Endothelial cell of umbilical vein (primary cell): ENCODE results near the gene MDH1. TPM values are rescaled to one million over a fixed set of nuclear protein-coding genes. Genes with fewer than 3 reads are reported as not detected.
"Not testable (repeated sequence)": the region's sequence is repeated elsewhere in the genome, so short reads cannot be mapped to it uniquely, and the experiment has no call there.

Experiments
- BruUV-seq: library from RNA; stranded (reverse); fragments of 400-500 nt; replicated peaks from 2 replicates; lab custom pipeline; 2021; lab: Mats Ljungman, UMichigan
- CTCF ChIA-PET: fragments of 300-600, 350-600 bp; sonication (Branson Sonifier 250); formaldehyde crosslinking; loops from one replicate; lab custom pipeline; 2021; ENCODE audit warnings: antibody characterized with exemption, inconsistent platforms; lab: Charles Lee
- POLR2A ChIA-PET: fragments of 300-600, 350-600 bp; sonication (Branson Sonifier 250); formaldehyde crosslinking; loops from one replicate; lab custom pipeline; 2021; ENCODE audit warnings: antibody characterized with exemption, inconsistent platforms; lab: Charles Lee
- DNase-seq: peaks from one replicate; pipeline ENCODE4 v3.0.0-alpha.2; 2011; ENCODE audit warnings: low read depth, low spot score
- FAIRE-seq: peaks from 2 replicates; lab custom pipeline; 2011; peaks lifted over from hg19 to GRCh38; lab: Jason Lieb, UNC
- H2AFZ ChIP-seq: 2 replicates; pipeline ENCODE4 v1.6.0; 2012; ENCODE audit warnings: low read depth, low read length, control low read depth, inconsistent platforms
- H3K27ac ChIP-seq: 2 replicates; pipeline ENCODE4 v1.5.1; 2011; ENCODE audit warnings: low read depth, mild to moderate bottlenecking, control low read depth, low read length, moderate library complexity; ENCODE audit not compliant: insufficient read depth
- H3K27me3 ChIP-seq, 2 experiments: 2 replicates each; pipeline versions ENCODE4 v1.6.0 to v1.6.1; 2011; ENCODE audit warnings: low read length in 2 of 2, mixed read lengths in 1 of 2; ENCODE audit not compliant: control insufficient read depth in 2 of 2, insufficient read depth in 2 of 2
- H3K36me3 ChIP-seq, 2 experiments: 2 replicates in 1 of 2; 3 replicates in 1 of 2; pipeline ENCODE4 v1.5.1; 2011; ENCODE audit warnings: low read length in 2 of 2, mild to moderate bottlenecking in 1 of 2, moderate library complexity in 1 of 2; ENCODE audit not compliant: control insufficient read depth in 2 of 2, insufficient read depth in 2 of 2; ENCODE audit errors: extremely low read depth in 1 of 2
- H3K4me1 ChIP-seq: 3 replicates; pipeline ENCODE4 v1.5.1; 2011; ENCODE audit warnings: mild to moderate bottlenecking, low read length; ENCODE audit not compliant: control insufficient read depth, insufficient read depth; ENCODE audit errors: extremely low read depth
- H3K4me2 ChIP-seq: 2 replicates; pipeline ENCODE4 v1.6.1; 2011; ENCODE audit warnings: low read length, control low read depth, mixed read lengths; ENCODE audit not compliant: insufficient read depth
- H3K4me3 ChIP-seq, 3 experiments: fragments of 200-600 bp in 1 of 3; sonication (generic), shearing (Covaris generic) in 1 of 3; replicated peaks in 1 of 3; 2 replicates each; pipeline ENCODE4 v1.5.1; 2011 to 2016; ENCODE audit warnings: control low read depth in 3 of 3, low read length in 3 of 3, mild to moderate bottlenecking in 2 of 3, inconsistent platforms in 1 of 3, low read depth in 1 of 3, moderate library complexity in 1 of 3; ENCODE audit not compliant: insufficient read depth in 1 of 3
- H3K79me2 ChIP-seq: 2 replicates; pipeline ENCODE4 v1.6.0; 2012; ENCODE audit warnings: low read length, inconsistent platforms; ENCODE audit not compliant: control insufficient read depth, insufficient read depth
- H3K9ac ChIP-seq: replicated peaks from 2 replicates; pipeline ENCODE3; 2011; ENCODE audit warnings: low read length, control low read depth; ENCODE audit not compliant: insufficient read depth; ENCODE audit errors: extremely low read depth
- H3K9me1 ChIP-seq: replicated peaks from 3 replicates; pipeline ENCODE4 v1.6.0; 2011; ENCODE audit warnings: mild to moderate bottlenecking, low read length; ENCODE audit not compliant: control insufficient read depth, insufficient read depth; ENCODE audit errors: extremely low read depth
- H3K9me3 ChIP-seq: replicated peaks from 2 replicates; pipeline ENCODE4 v1.5.1; 2012; ENCODE audit warnings: low read length, inconsistent platforms; ENCODE audit not compliant: control insufficient read depth, insufficient read depth
- H4K20me1 ChIP-seq: replicated peaks from 2 replicates; pipeline ENCODE3; 2011; ENCODE audit warnings: mild to moderate bottlenecking, low read length; ENCODE audit not compliant: control insufficient read depth, insufficient read depth; ENCODE audit errors: extremely low read depth
- MYC ChIP-seq: IDR thresholded peaks from one replicate; pipeline ENCODE4 v1.6.1; 2011; ENCODE audit warnings: mild to moderate bottlenecking, low read depth, low read length
- dilution Hi-C: fragments of 300-500 bp; cut with MboI; formaldehyde crosslinking; loops from one replicate; pipeline ENCODE4 v1.15.0; 2019; ENCODE audit warnings: low sequenced_read_pairs; ENCODE audit not compliant: extremely low pct_ligation_motif_present
- intact Hi-C: fragments of 100-400 bp; cut with micrococcal nuclease; formaldehyde crosslinking; loops from one replicate; pipeline ENCODE4 v1.10.0; 2022
- polyA plus RNA-seq, 4 experiments: library from polyadenylated mRNA; depleted of rRNA in 3 of 4; stranded (reverse) in 3 of 4; unstranded in 1 of 4; fragments of >200 nt; gene quantifications; 2 replicates each; pipeline versions ENCODE4 v1.2.1 to v1.2.3, GENCODE V29; 2011 to 2012; ENCODE audit warnings: missing spikeins in 1 of 4
- total RNA-seq: library from RNA; stranded (reverse); gene quantifications from 2 replicates; pipeline ENCODE4 v1.2.3, GENCODE V29; 2021

The MDH1 gene
- total and polyA plus RNA-seq, 2 donors (not counting 3 experiments of a cell fraction or from before 2014, with no cell fraction given) = 107 to 121 TPM

DNA sequence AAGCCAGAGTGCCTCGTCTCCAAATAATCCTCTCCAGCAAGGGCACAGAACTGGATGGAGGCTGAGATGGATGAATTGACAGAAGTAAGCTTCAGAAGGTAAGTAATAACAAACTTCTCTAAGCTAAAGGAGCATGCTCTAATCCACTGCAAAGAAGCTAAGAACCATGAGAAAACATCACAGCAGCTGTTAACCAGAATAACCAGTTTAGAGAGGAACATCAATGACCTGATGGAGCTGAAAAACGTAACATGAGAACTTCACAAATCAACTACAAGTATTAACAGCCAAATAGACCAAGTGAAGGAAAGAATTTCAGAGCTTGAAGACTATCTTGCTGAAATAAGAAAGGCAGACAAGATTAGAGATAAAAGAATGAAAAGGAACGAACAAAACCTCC lies 32.8 kb upstream of the MDH1 start:
- dilution Hi-C loops = no loop called here
- Histone ChIP-seq H3K4me3 (no peak overlapping the region), H3K36me3 (no peaks in the 10 kb centered on the region), H3K27ac (no peak overlapping the region), H3K4me2 (no peak overlapping the region), H4K20me1 (no peaks in the 10 kb centered on the region), H3K9ac (no peak overlapping the region), H2AFZ (no peak overlapping the region), H3K27me3 (no peaks in the 10 kb centered on the region), H3K79me2 (no peaks in the 10 kb centered on the region), H3K9me1 (no peaks in the 10 kb centered on the region), H3K4me1 (no peaks in the 10 kb centered on the region), H3K9me3 (no peaks in the 10 kb centered on the region)
- CTCF ChIA-PET = interaction anchor here (1.7 kb wide), 1 partner anchor 12 kb away, joined by 6 read pairs; no protein-coding TSS in a partner anchor
- no peak for TF ChIP-seq MYC
- intact Hi-C loops = no loop called here
- BruUV-seq = no TSS peak
- FAIRE-seq = no peak
- POLR2A ChIA-PET = no interaction called here
- no peak for DNase-seq

DNA sequence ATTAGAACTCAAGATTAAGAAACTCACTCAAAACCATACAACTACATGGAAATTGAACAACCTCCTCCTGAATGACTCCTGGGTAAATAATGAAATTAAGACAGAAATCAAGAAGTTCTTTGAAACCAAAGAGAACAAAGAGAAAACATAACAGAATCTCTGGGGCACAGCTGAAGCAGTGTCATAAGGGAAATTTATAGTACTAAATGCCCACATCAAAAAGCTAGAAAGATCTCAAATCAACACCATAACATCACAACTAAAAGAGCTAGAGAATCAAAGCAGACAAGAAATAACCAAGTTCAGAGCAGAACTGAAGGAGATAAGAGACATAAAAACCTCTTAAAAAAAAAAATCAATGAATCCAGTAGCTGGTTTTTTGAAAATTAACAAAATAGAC lies 30.9 kb upstream of the MDH1 start:
- H4K20me1 ChIP-seq, H3K9ac ChIP-seq, POLR2A ChIA-PET, H3K4me2 ChIP-seq, H3K9me3 ChIP-seq, H3K4me3 ChIP-seq, H3K79me2 ChIP-seq, H3K9me1 ChIP-seq, H3K27ac ChIP-seq, intact Hi-C loops, DNase-seq, H3K4me1 ChIP-seq, H3K27me3 ChIP-seq, H3K36me3 ChIP-seq, dilution Hi-C loops, H2AFZ ChIP-seq, FAIRE-seq, BruUV-seq: not testable (repeated sequence)
- CTCF ChIA-PET = interaction anchor here (0.8 kb wide), 1 partner anchor 14 kb away, joined by 3 read pairs; no protein-coding TSS in a partner anchor

DNA sequence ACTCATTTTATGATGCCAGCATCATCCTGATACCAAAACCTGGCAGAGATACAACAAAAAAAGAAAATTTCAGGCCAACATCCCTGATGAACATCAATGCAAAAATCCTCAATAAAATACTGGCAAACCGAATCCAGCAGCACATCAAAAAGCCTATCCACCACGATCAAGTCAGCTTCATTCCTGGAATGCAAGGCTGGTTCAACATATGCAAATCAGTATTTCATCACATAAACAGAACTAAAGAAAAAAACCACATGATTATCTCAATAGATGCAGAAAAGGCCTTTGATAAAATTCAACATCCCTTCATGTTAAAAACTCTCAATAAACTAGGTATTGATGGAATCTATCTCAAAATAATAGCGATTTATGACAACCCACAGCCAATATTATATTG lies 29.8 kb upstream of the MDH1 start:
- H3K36me3 ChIP-seq, DNase-seq, H4K20me1 ChIP-seq, CTCF ChIA-PET, H2AFZ ChIP-seq, H3K4me3 ChIP-seq, BruUV-seq, POLR2A ChIA-PET, H3K4me1 ChIP-seq, H3K79me2 ChIP-seq, H3K27ac ChIP-seq, H3K9me3 ChIP-seq, H3K4me2 ChIP-seq, FAIRE-seq, dilution Hi-C loops, H3K27me3 ChIP-seq, H3K9ac ChIP-seq, H3K9me1 ChIP-seq, intact Hi-C loops: not testable (repeated sequence)
